ENCODE measurements around the gene ADAMTSL3.

Gene ADAMTSL3

DNA sequence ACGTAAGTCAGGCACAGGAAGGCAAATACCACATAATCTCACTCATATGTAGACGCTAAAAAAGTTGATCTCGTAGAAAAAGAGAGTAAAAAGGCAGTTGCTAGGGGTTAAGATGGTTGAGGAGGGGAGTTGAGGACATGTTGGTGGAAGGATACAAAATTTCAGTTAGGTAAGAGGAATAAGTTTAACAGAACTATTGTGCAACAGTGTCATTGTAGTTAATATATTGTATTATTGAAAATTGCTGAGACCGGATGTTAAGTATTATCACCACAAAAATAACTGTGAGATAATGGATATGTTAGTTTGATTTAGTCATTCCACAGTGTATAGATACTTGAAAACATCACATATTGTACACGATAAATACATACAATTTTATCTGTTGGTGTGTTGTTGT is 139.1 kb downstream of the ADAMTSL3 start:
- no peak overlapping the region for H3K4me3 ChIP-seq (replicated peaks; ENCODE audit: low read depth, low read length)
- TF ChIP-seq, protein P1, sequence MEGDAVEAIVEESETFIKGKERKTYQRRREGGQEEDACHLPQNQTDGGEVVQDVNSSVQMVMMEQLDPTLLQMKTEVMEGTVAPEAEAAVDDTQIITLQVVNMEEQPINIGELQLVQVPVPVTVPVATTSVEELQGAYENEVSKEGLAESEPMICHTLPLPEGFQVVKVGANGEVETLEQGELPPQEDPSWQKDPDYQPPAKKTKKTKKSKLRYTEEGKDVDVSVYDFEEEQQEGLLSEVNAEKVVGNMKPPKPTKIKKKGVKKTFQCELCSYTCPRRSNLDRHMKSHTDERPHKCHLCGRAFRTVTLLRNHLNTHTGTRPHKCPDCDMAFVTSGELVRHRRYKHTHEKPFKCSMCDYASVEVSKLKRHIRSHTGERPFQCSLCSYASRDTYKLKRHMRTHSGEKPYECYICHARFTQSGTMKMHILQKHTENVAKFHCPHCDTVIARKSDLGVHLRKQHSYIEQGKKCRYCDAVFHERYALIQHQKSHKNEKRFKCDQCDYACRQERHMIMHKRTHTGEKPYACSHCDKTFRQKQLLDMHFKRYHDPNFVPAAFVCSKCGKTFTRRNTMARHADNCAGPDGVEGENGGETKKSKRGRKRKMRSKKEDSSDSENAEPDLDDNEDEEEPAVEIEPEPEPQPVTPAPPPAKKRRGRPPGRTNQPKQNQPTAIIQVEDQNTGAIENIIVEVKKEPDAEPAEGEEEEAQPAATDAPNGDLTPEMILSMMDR (IDR thresholded peaks at IDR 0.05; ENCODE audit: low read depth, low read length, missing control alignments) = no peak
- DNase-seq (ENCODE audit: extremely low read depth, low read depth) = no peak

DNA sequence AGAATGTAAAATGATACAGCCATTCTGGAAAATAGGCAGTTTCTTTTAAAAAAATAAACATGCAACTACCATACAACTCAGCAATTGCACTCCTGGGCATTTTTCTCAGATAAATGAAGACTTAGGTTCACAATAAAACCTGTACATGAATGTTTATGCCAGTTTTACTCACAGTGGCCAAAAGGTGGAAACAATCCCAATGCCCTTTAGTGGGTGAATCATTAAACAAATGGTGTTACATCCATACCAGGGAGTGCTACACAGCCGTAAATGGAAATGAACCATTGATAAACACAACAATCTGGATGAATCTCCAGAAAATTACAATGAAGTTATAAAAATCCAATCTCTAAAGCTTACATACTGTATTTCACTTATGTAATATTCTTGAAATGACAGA is 140.3 kb downstream of the ADAMTSL3 start:
- no peak overlapping the region for H3K4me3 ChIP-seq (replicated peaks; ENCODE audit: low read depth, low read length)
- DNase-seq (ENCODE audit: extremely low read depth, low read depth) = no peak
- TF ChIP-seq, protein P1 (IDR thresholded peaks at IDR 0.05; ENCODE audit: low read depth, low read length, missing control alignments) = no peak

DNA sequence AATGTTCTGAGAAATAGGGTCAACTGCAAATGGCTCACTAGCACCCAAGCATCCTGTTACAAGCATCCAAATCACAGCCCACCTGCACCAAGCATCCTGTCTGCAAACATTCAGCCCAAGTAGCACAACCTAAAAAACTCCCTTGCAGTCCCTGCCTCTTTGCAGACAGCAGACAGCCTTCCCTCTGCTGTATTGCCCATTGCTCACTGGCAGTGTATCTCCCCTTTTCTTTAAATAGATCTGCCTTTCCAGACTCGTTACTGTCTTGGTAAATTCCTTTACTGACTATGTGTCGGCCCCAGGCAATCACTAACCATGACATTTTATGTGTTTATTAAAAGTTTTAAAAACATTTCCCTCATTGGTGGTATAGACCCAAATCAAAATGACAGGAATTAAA is 155.4 kb downstream of the ADAMTSL3 start:
- TF ChIP-seq, protein P1 (IDR thresholded peaks at IDR 0.05; ENCODE audit: low read depth, low read length, missing control alignments) = no peak
- DNase-seq (ENCODE audit: extremely low read depth, low read depth) = no peak
- no peak overlapping the region for H3K4me3 ChIP-seq (replicated peaks; ENCODE audit: low read depth, low read length)

DNA sequence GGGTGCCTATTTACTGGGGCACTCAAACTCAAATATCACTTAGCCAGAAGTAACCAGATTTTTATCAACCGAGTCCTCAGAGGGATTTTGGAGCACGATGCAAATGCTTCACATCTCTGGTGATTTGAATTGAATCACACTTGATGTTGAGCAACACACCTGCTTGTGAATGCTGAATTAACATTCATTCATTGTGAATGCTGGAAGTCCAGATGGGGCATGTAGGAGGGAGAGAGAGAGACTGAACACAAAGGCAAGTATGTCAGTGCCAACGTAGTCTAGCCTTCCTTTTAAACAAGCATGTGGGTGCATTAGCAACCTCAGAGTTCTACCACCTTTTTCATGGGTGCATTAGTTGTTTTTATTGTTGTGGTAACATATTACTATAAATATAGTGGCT is 156.2 kb downstream of the ADAMTSL3 start:
- H3K4me3 ChIP-seq (replicated peaks; ENCODE audit: low read depth, low read length) = no peak overlapping the region
- TF ChIP-seq, protein P1 (IDR thresholded peaks at IDR 0.05; ENCODE audit: low read depth, low read length, missing control alignments) = no peak
- DNase-seq (ENCODE audit: extremely low read depth, low read depth) = no peak

DNA sequence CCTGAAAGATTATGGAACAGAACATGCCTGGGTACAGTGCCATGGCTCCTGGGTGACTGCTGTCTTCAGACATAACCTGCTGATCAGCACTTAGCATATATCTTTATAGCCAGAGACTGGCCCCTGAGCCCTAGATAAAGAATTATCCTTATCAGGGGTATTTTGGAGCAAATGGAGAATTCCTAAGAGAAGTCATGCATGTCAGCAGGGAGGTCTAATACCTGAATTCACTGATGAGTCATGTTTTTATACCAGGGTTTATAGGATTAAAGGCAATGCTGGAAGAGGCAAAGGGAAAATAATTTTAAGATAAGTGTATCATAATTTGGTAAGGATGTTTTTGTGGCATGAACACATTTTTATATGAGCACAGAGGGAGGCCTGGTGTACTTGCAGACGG is 159.8 kb downstream of the ADAMTSL3 start:
- DNase-seq (ENCODE audit: extremely low read depth, low read depth) = no peak
- no peak overlapping the region for H3K4me3 ChIP-seq (replicated peaks; ENCODE audit: low read depth, low read length)
- TF ChIP-seq, protein P1 (IDR thresholded peaks at IDR 0.05; ENCODE audit: low read depth, low read length, missing control alignments) = no peak

DNA sequence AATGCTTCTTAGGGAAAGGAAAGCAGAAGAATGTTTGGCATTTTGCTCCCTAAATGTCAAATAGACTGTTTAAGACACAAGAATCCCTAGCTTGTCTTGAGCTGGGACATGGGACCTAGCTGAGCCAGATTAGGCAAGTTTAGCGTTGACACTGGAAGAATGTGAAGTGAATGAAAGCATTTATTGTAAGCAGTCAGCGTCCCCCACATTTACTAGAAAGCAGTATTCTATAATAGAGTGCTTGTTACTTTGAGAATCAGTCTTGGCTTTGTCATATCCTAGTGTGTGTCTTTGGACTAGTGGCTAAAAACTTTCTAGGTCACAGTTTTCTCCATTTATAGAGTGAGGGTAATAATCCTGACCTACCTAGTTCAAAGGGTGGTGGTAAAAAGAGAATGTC is 161.6 kb downstream of the ADAMTSL3 start:
- no peak for DNase-seq (ENCODE audit: extremely low read depth, low read depth)
- TF ChIP-seq, protein P1 (IDR thresholded peaks at IDR 0.05; ENCODE audit: low read depth, low read length, missing control alignments) = no peak

DNA sequence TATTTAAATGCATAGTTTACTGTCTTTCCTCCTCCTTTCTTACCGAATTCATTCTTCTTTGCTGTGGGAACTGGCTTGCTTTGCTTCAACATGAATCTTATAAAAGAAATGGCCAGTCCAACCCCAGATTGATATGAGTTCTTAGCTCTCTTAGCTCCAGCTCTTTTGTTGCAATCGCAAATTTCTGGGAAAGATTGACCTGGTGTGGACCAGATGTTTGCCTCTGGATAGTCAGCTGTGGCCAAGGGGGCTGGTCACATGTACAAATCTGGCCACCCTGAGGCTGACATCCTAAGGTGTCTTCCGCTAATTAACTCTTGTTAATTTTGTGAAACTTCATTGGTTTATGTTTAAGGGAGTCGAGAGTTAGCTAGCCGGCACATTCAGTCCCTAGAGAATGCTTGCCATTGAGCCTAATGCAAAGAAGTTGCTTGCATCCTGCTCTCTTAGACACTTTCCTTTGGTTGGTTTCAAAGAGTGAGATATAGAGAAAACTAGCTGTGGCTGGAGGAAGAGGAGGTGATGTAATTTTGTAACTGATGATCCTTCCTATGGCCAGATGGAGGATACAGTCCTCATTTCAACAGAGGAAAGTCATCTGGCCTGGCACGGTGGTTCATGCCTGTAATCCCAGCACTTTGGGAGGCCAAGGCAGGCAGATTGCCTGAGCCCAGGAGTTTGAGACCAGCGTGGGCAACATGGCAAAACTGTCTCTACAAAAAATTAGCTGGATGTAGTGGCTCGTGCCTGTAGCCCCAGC is 162.4 kb downstream of the ADAMTSL3 start:
- TF ChIP-seq, protein P1 (IDR thresholded peaks at IDR 0.05; ENCODE audit: low read depth, low read length, missing control alignments) = no peak
- DNase-seq (ENCODE audit: extremely low read depth, low read depth) = no peak
- H3K4me3 ChIP-seq (replicated peaks; ENCODE audit: low read depth, low read length) = no peak overlapping the region

More for the DNA sequence above, 161.6 kb downstream of the ADAMTSL3 start:
- H3K4me3 ChIP-seq (replicated peaks; ENCODE audit: low read depth, low read length) = no peak overlapping the region

All from HFF-Myc (cell line).